Activated T-cell treated with anti-CD3 and anti-CD28 coated beads for 48 hours (primary cell): ENCODE data around the gene SRSF6.
A peak's percentile ranks its signal among the peaks of the same experiment; 100 is the strongest.
"Not testable (repeated sequence)": the region's sequence is repeated elsewhere in the genome, so short reads cannot be mapped to it uniquely, and the experiment has no call there.

Source experiments
- DNase-seq: peaks from one replicate; pipeline ENCODE4 v3.0.0-alpha.2; 2020; ENCODE audit warnings: low read depth

SRSF6 gene

GRCh38 chr20:43448748-43449535 lies 8.8 kb upstream of the SRSF6 start:
- peak; percentile 18 for DNase-seq

GRCh38 chr20:43450841-43451799 lies 6.6 kb upstream of the SRSF6 start:
- DNase-seq = no peak

- no peak for DNase-seq
Measured at GRCh38 chr20:43452404-43453126, 5.1 kb upstream of the SRSF6 start.

DNA sequence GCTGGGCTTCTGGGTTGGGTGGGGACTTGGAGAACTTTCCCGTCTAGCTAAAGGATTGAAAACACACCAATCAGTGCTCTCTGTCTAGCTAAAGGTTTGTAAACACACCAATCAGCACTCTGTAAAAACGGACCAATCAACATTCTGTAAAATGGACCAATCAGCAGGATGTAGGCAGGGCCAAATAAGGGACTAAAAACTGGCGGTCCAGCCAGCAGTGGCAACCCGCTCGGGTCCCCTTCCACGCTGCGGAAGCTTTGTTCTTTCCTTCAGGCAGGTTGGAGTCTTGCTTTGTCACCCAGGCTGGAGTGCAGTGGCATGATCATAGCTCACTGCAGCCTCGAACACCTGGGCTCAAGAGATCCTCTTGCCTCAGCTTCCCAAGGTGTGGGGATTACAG lies 1.4 kb upstream of the SRSF6 start:
- not testable (repeated sequence) for DNase-seq

- peak; percentile 76 for DNase-seq
Measured at GRCh38 chr20:43456809-43457639, 672 bp upstream of the SRSF6 start.

GRCh38 chr20:43458422-43458924 lies 777 bp downstream of the SRSF6 start:
- no peak for DNase-seq

DNA sequence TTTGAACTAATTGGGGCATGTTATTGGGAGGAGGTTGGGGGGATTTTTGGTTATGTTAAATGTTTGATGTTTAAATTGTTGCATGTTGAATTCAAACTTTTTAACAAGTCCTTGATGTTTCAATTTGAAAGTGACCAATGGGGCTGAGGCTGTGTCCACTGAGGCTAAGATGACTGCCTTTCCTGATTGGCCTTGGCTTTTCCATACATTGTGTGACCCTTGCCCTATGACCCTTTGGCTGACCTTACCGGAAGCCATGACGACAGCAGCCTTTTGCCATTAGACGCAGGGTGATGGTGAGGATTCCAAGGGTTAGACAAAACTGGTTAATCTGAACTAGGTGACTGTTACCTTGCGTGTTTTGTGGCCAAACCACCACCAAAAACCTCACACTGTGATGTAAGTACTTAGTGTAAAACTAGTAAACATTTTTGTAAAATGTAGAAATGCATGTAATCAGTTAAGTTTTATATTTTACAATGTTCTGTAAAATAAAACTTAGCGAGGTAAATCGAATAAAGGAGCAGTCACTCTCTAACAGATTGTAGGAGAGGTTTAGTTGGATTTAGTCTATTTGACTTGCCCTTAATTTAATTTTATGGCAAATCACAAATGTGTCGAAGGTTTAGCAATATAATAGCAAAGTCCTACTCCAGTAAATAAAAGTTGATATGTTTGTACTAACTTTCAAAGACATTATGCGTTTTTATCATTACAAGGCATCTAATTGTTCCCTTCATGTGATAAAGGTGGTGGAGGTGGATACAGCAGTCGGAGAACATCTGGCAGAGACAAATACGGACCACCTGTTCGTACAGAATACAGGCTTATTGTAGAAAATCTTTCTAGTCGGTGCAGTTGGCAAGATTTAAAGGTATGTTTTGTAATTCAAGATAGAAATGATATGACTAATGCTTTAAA lies 1.6 kb downstream of the SRSF6 start:
- DNase-seq = no peak

DNA sequence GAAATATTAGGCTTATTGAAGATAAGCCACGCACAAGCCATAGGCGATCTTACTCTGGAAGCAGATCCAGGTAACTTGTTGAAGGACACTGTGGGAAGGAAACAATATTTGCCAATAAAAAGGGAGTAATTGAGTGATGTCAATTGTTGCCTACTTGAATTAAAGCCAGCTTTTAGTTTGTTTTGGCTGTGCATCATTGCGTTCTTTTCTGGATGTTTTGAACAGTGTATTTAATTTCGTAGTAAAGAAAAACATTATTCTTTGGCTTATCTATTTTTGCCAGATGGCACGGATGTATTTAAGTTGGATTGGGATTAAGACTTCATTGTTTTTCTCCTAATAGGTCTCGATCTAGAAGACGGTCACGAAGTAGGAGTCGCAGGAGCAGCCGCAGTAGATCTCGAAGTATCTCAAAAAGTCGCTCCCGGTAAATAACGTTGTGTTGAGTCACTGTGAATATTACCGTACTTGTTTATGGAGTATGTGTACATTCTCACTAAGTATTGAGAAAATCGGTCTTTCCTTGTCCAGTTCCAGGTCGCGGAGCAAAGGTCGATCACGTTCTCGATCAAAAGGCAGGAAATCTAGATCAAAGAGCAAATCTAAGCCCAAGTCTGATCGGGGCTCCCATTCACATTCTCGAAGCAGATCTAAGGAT lies 2.6 kb downstream of the SRSF6 start:
- no peak for DNase-seq

DNA sequence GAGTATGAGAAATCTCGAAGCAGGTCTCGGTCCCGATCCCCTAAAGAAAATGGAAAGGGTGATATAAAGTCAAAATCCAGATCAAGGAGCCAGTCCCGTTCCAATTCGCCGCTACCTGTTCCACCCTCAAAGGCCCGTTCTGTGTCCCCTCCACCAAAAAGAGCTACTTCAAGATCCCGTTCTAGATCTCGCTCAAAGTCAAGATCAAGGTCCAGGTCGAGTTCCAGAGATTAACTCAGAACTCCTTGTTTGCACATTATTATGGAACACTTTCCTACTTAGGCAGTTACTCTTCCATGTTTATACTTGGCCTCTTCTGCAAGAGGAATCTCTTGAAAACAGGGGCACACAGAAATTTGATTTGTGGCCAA lies 3.1 kb downstream of the SRSF6 start:
- DNase-seq = no peak

GRCh38 chr20:43461894-43462659 lies 4.4 kb downstream of the SRSF6 start:
- no peak for DNase-seq

DNA sequence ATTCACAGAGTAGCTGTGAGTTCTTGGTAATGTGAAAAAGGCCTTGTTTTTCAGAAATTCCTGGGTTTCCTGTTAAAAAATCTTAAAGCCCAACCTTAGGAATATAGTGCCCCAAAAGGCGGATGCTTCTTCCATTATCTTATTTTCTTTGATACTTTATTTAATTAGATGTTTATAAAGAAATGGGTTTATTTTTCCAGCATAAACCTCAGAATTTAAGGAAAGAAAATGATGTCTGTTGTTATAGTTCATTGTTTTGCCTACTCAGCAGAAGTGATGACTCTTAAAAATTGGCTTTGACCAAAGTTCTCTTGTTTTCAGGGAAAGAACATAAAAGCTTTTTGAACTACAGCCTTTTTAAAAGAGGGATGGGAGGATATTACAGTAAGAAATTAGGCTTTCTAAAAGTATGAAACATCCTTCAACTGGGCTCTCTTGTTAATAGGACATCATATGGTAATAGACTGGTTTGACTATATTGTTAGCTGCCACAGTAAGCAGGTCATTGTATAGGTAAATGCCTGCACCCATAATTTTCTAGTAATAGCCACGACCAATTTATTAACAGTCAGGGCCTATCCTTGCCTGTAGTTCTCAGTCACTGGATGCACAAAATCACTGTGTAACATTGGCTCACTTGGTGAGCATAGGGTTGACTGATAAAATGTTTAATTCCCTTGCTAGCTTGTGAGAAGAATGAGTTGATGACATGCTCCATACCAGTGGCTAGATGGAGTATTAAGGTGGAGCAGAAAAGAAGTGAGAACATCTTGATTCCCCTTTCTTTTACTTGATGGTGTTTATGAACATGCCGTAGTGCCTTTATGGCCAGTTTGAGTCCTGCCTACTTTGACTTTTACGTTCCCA lies 5.2 kb downstream of the SRSF6 start:
- no peak for DNase-seq

- no peak for DNase-seq
Measured at GRCh38 chr20:43463527-43464218, 6.0 kb downstream of the SRSF6 start.

- DNase-seq = no peak
Measured at GRCh38 chr20:43464219-43464790, 6.6 kb downstream of the SRSF6 start.

GRCh38 chr20:43465625-43465943 lies 7.9 kb downstream of the SRSF6 start:
- no peak for DNase-seq

DNA sequence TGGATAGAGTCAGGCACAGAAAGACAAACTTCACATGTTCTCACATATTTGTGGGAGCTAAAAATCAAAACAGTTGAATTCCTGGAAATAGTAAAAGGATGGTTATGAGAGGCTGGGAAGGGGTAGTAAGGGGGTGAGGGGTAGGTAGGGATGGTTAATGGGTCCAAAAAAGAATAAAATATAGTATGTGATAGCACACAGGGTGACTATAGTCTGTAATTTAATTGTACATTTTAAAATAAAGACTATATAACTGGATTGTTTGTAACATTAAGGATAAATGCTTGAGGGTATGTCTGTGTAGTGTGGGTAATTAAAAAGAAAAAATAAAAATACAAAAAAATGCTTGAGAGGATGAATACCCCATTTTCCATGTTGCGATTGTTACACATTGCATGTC lies 9.9 kb downstream of the SRSF6 start:
- DNase-seq = no peak

- no peak for DNase-seq
Measured at GRCh38 chr20:43472671-43473380, 15.1 kb downstream of the SRSF6 start.

GRCh38 chr20:43473381-43473704 lies 15.6 kb downstream of the SRSF6 start:
- DNase-seq = no peak
